GM12878 (cell line): ENCODE measurements around the gene IL17RE.

ENCODE experiments used
- CTCF ChIP-seq, 3 experiments: IDR thresholded peaks in 2 of 3; conservative IDR thresholded peaks in 1 of 3; 2 replicates each; pipeline ENCODE4 v1.5.1; 2011; ENCODE audit warnings: low read depth in 3 of 3, low read length in 3 of 3, mild to moderate bottlenecking in 3 of 3, control low read depth in 2 of 3, moderate library complexity in 2 of 3, inconsistent platforms in 1 of 3, mixed read lengths in 1 of 3; ENCODE audit not compliant: control insufficient read depth in 2 of 3, insufficient read depth in 1 of 3; ENCODE audit errors: extremely low read depth in 1 of 3
- MYC ChIP-seq: IDR thresholded peaks from 2 replicates; pipeline ENCODE4 v1.6.1; 2011; ENCODE audit warnings: mild to moderate bottlenecking, low read length, moderate library complexity, inconsistent platforms; ENCODE audit not compliant: insufficient read depth, insufficient replicate concordance, insufficient read length, severe bottlenecking
- ZNF592 ChIP-seq: fragments of 450-650 bp; IDR thresholded peaks from 2 replicates; pipeline ENCODE4 v1.6.1; 2017; ENCODE audit warnings: mild to moderate bottlenecking, moderate library complexity
- TF ChIP-seq, protein P1 (sequence below): fragments of 450-650 bp; IDR thresholded peaks from 2 replicates; pipeline ENCODE4 v1.6.1; 2018; ENCODE audit warnings: mild to moderate bottlenecking, low read depth, moderate library complexity; ENCODE audit not compliant: partially characterized antibody

DNA sequence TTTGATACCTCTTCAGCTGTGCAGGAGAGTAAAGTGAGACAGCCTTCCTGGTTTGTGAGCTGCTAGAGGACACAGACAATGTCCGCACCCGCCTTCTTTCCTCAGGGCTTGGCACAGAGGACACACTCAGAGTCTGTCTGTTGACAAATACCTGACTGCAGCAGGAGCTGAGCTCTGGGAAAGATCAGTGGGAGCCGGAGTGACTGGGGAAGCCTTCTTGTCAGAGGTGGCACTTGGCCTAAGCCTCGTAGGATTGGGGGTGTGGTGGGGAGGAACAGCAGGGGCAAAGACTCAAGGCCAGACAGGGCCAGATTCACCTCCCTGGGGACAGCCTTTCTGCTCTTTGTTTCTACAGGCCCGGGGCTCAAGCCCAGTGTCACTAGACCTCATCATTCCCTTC, 11.0 kb downstream of the IL17RE start:
- no peak for TF ChIP-seq ZNF592
- TF ChIP-seq, protein P1, sequence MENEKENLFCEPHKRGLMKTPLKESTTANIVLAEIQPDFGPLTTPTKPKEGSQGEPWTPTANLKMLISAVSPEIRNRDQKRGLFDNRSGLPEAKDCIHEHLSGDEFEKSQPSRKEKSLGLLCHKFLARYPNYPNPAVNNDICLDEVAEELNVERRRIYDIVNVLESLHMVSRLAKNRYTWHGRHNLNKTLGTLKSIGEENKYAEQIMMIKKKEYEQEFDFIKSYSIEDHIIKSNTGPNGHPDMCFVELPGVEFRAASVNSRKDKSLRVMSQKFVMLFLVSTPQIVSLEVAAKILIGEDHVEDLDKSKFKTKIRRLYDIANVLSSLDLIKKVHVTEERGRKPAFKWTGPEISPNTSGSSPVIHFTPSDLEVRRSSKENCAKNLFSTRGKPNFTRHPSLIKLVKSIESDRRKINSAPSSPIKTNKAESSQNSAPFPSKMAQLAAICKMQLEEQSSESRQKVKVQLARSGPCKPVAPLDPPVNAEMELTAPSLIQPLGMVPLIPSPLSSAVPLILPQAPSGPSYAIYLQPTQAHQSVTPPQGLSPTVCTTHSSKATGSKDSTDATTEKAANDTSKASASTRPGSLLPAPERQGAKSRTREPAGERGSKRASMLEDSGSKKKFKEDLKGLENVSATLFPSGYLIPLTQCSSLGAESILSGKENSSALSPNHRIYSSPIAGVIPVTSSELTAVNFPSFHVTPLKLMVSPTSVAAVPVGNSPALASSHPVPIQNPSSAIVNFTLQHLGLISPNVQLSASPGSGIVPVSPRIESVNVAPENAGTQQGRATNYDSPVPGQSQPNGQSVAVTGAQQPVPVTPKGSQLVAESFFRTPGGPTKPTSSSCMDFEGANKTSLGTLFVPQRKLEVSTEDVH: no peak
- no peak for TF ChIP-seq CTCF (IDR thresholded peaks at IDR 0.05 in 2 of 3, conservative IDR thresholded peaks at IDR 0.05 in 1 of 3; ENCODE audit: control insufficient read depth in 2 of 3, extremely low read depth in 1 of 3, insufficient read depth in 1 of 3, low read depth in 3 of 3, low read length in 3 of 3)
- TF ChIP-seq MYC: no peak
